Measurements from ENCODE around the gene ITLN1.
"Not testable (repeated sequence)": the region's sequence is repeated elsewhere in the genome, so short reads cannot be mapped to it uniquely, and the experiment has no call there.

The ITLN1 gene

DNA sequence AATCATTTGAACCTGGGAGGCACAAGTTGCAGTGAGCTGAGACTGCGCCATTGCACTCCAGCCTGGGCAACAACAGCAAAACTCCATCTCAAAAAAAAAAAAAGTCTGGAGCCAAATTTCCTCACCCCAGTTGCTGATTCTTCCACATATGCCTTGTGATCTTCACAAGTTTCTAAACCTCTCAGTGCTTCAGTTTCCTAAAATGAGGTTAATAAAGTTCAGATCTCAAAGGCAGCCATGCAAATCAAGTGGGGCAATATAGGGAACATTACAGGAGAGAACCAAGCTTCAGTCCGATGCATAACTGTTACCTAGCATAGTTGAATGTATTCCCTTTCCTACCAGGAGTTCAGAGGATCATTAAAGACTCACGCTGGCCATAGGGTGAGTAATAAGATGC lies 4.8 kb downstream of the ITLN1 start:
- Histone ChIP-seq H3K9me3 (ENCODE audit: insufficient read depth, low read length) (no peaks in the 10 kb centered on the region), H3K4me1 (ENCODE audit: insufficient read depth, insufficient read length) (peaks cover 3% of the 10 kb centered on the region), H3K27me3 (ENCODE audit: insufficient read depth, insufficient read length) (no peaks in the 10 kb centered on the region), H3K9ac (ENCODE audit: insufficient read length, low read depth) (no peak overlapping the region), H3K36me3 (ENCODE audit: insufficient read depth, insufficient read length, low read length) (no peaks in the 10 kb centered on the region), H3K4me3 (ENCODE audit: insufficient read length, low read depth) (no peak overlapping the region)
- no peak for DNase-seq (ENCODE audit: low read depth, low spot score)
- TF ChIP-seq YY1 (IDR thresholded peaks at IDR 0.05; ENCODE audit: insufficient read depth, insufficient read length) (no peak), SUZ12 (IDR thresholded peaks at IDR 0.05; ENCODE audit: extremely low read depth, insufficient read depth, insufficient read length) (no peak), ZNF274 (IDR thresholded peaks at IDR 0.05; ENCODE audit: low read depth, low read length) (no peak)

DNA sequence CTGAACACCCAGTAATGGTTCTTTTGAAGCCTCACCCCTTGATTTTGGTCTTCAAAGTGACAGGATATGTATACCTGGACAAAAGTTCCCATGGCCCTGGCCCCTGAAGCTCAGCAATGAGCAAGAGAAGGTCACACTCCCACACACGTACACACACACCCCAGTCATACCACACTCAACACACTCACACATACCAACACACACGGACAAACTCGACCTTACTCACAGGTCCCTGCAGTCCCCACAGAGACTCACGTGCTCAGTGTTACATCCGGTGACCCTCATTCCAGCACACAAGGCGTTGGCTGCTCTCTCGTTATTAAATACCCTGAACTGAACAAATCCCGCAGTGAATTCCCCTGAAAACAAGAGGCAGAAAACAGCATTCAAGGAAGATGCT lies 5.9 kb downstream of the ITLN1 start:
- Histone ChIP-seq H3K4me1 (ENCODE audit: insufficient read depth, insufficient read length) (no peaks in the 10 kb centered on the region), H3K4me3 (ENCODE audit: insufficient read length, low read depth) (no peak overlapping the region), H3K36me3 (ENCODE audit: insufficient read depth, insufficient read length, low read length) (no peaks in the 10 kb centered on the region), H3K9ac (ENCODE audit: insufficient read length, low read depth) (no peak overlapping the region), H3K27me3 (ENCODE audit: insufficient read depth, insufficient read length) (no peaks in the 10 kb centered on the region), H3K9me3 (ENCODE audit: insufficient read depth, low read length) (no peaks in the 10 kb centered on the region)
- no peak for DNase-seq (ENCODE audit: low read depth, low spot score)
- TF ChIP-seq YY1 (IDR thresholded peaks at IDR 0.05; ENCODE audit: insufficient read depth, insufficient read length) (no peak), SUZ12 (IDR thresholded peaks at IDR 0.05; ENCODE audit: extremely low read depth, insufficient read depth, insufficient read length) (no peak), ZNF274 (IDR thresholded peaks at IDR 0.05; ENCODE audit: low read depth, low read length) (no peak)

DNA sequence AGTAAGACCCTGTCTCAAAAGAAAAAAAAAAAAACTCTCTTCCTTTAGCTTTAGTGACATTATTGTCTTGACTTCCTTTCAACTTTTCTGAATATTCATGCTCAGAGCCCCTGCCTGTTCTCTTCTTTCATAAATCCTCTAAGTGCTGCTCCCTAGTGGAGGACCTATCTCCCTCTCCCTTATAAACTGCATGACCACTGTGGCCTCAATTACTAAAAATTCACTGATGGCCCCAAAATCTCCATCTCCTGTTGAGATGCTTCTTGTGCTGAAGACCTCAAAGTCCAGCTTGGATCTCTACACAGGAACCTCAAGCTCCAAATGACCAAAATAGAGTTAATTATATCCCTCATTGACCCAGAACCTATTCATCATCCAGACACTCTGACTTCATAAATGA lies 7.8 kb downstream of the ITLN1 start:
- no peaks in the 10 kb centered on the region for H3K9me3 ChIP-seq (ENCODE audit: insufficient read depth, low read length)

DNA sequence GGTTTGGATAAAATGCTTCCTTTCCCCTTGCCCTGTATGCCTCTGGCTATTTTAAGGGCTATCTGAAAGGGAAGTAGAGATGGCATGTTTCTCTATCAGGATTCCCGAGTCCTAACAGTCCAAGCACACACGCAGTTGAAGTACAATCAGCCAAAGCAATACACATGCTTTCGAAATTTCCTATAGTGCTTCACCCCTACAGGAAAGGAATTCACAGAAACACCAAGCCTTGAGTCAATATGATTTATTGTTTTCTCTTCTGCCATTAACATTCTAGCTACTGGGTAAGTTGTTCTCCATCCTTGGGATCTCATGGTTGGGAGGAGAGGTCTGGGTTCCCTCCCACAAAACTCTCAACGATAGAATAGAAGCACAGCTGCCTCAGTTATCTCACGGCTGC lies 8.7 kb downstream of the ITLN1 start:
- no peaks in the 10 kb centered on the region for H3K27me3 ChIP-seq (ENCODE audit: insufficient read depth, insufficient read length)
- H3K9me3 ChIP-seq (ENCODE audit: insufficient read depth, low read length), result no peaks in the 10 kb centered on the region
- no peak for TF ChIP-seq SUZ12 (IDR thresholded peaks at IDR 0.05; ENCODE audit: extremely low read depth, insufficient read depth, insufficient read length)
- no peak for TF ChIP-seq ZNF274 (IDR thresholded peaks at IDR 0.05; ENCODE audit: low read depth, low read length)
- TF ChIP-seq YY1 (IDR thresholded peaks at IDR 0.05; ENCODE audit: insufficient read depth, insufficient read length), result no peak

More for the DNA sequence above, 7.8 kb downstream of the ITLN1 start:
- H3K36me3 ChIP-seq (ENCODE audit: insufficient read depth, insufficient read length, low read length), result no peaks in the 10 kb centered on the region
- no peaks in the 10 kb centered on the region for H3K4me1 ChIP-seq (ENCODE audit: insufficient read depth, insufficient read length)
- no peaks in the 10 kb centered on the region for H3K27me3 ChIP-seq (ENCODE audit: insufficient read depth, insufficient read length)
- no peak for DNase-seq (ENCODE audit: low read depth, low spot score)
- no peak overlapping the region for H3K4me3 ChIP-seq (ENCODE audit: insufficient read length, low read depth)
- TF ChIP-seq YY1 (IDR thresholded peaks at IDR 0.05; ENCODE audit: insufficient read depth, insufficient read length), result no peak
- TF ChIP-seq SUZ12 (IDR thresholded peaks at IDR 0.05; ENCODE audit: extremely low read depth, insufficient read depth, insufficient read length), result no peak
- no peak for TF ChIP-seq ZNF274 (IDR thresholded peaks at IDR 0.05; ENCODE audit: low read depth, low read length)
- no peak overlapping the region for H3K9ac ChIP-seq (ENCODE audit: insufficient read length, low read depth)

DNA sequence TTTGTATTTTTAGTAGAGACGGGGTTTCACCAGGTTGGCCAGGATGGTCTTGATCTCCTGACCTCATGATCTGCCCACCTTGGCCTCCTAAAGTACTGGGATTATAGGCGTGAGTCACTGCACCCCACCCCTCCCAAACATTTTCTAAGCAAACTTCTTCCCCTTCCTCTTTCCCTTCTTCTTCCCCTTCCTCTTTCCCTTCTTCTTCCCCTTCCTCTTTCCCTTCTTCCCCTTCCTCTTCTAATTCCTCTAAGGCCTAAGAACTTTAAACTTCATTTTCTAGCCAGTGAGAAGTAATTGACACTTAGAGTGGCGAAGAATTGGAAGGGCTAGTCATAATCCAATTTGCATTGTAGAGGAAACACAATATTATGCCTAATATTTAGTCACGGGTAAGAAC lies 9.4 kb downstream of the ITLN1 start:
- H3K9ac ChIP-seq (ENCODE audit: insufficient read length, low read depth); H3K4me3 ChIP-seq (ENCODE audit: insufficient read length, low read depth); H3K4me1 ChIP-seq (ENCODE audit: insufficient read depth, insufficient read length); H3K9me3 ChIP-seq (ENCODE audit: insufficient read depth, low read length); DNase-seq (ENCODE audit: low read depth, low spot score); H3K36me3 ChIP-seq (ENCODE audit: insufficient read depth, insufficient read length, low read length); H3K27me3 ChIP-seq (ENCODE audit: insufficient read depth, insufficient read length): not testable (repeated sequence)

More for the DNA sequence above, 8.7 kb downstream of the ITLN1 start:
- no peak overlapping the region for H3K4me3 ChIP-seq (ENCODE audit: insufficient read length, low read depth)
- H3K9ac ChIP-seq (ENCODE audit: insufficient read length, low read depth), result no peak overlapping the region
- no peak for DNase-seq (ENCODE audit: low read depth, low spot score)
- H3K36me3 ChIP-seq (ENCODE audit: insufficient read depth, insufficient read length, low read length), result no peaks in the 10 kb centered on the region
- no peaks in the 10 kb centered on the region for H3K4me1 ChIP-seq (ENCODE audit: insufficient read depth, insufficient read length)

DNA sequence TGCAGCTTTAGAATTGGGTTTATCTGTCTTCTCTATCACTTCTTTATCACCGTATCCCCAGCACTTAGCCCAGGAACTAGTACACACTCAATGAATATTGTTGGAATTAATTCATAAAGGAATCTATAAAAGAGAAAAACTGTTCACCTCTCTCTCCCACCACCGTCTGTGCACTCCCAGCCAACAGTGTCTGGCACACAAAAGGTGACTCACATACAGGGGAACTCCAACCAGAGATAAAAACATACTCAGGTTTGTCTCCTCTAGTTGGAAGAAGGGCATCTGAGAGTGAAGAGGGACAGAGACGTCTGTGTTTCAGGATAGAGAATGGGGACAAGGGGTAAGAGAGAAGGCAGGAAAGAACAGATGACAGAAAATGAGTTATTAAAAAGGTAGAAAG lies 10.0 kb downstream of the ITLN1 start:
- no peaks in the 10 kb centered on the region for H3K36me3 ChIP-seq (ENCODE audit: insufficient read depth, insufficient read length, low read length)
- no peak overlapping the region for H3K9ac ChIP-seq (ENCODE audit: insufficient read length, low read depth)
- no peaks in the 10 kb centered on the region for H3K27me3 ChIP-seq (ENCODE audit: insufficient read depth, insufficient read length)
- no peaks in the 10 kb centered on the region for H3K4me1 ChIP-seq (ENCODE audit: insufficient read depth, insufficient read length)
- H3K9me3 ChIP-seq (ENCODE audit: insufficient read depth, low read length), result no peaks in the 10 kb centered on the region
- DNase-seq (ENCODE audit: low read depth, low spot score), result no peak
- TF ChIP-seq YY1 (IDR thresholded peaks at IDR 0.05; ENCODE audit: insufficient read depth, insufficient read length), result no peak
- no peak for TF ChIP-seq ZNF274 (IDR thresholded peaks at IDR 0.05; ENCODE audit: low read depth, low read length)
- TF ChIP-seq SUZ12 (IDR thresholded peaks at IDR 0.05; ENCODE audit: extremely low read depth, insufficient read depth, insufficient read length), result no peak
- H3K4me3 ChIP-seq (ENCODE audit: insufficient read length, low read depth), result no peak overlapping the region

DNA sequence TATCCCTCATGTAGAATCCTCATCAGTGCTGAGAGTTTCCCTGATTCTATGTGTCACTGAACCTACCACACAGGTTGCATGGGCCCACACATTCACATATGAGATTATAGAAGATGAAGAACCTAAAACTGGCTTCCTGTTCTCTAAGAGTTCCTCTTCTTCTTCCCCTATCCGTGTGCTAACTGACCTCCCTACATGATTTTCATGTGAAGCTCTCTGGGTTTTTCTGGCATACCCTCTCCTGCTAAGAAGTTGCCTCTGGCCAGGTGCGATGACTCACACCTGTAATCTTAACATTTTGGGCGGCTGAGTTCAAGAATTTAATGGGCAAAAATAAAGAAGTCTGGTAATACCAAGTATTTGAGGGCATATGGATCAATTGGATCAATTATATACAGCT lies 16.8 kb downstream of the ITLN1 start:
- no peak for DNase-seq (ENCODE audit: low read depth, low spot score)
- no peaks in the 10 kb centered on the region for H3K27me3 ChIP-seq (ENCODE audit: insufficient read depth, insufficient read length)
- no peaks in the 10 kb centered on the region for H3K4me1 ChIP-seq (ENCODE audit: insufficient read depth, insufficient read length)
- TF ChIP-seq SUZ12 (IDR thresholded peaks at IDR 0.05; ENCODE audit: extremely low read depth, insufficient read depth, insufficient read length) (no peak), YY1 (IDR thresholded peaks at IDR 0.05; ENCODE audit: insufficient read depth, insufficient read length) (no peak), ZNF274 (IDR thresholded peaks at IDR 0.05; ENCODE audit: low read depth, low read length) (no peak)
- no peak overlapping the region for H3K9ac ChIP-seq (ENCODE audit: insufficient read length, low read depth)
- no peak overlapping the region for H3K4me3 ChIP-seq (ENCODE audit: insufficient read length, low read depth)
- no peaks in the 10 kb centered on the region for H3K36me3 ChIP-seq (ENCODE audit: insufficient read depth, insufficient read length, low read length)
- no peaks in the 10 kb centered on the region; the same call in 1 of the 2 replicates for H3K9me3 ChIP-seq (ENCODE audit: insufficient read depth, low read length)

DNA sequence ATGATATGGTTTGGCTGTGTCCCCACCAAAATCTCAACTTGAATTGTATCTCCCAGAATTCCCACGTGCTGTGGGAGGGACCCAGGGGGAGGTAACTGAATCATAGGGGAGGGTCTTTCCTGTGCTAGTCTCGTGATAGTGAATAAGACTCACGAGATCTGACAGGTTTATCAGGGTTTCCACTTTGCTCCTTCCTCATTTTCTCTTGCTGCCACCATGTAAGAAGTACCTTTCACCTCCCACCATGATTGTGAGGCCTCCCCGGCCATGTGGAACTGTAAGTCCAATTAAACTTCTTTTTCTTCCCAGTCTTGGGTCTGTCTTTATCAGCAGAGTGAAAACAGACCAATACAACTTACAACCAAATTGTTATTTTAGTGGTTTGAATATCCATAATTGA lies 17.3 kb downstream of the ITLN1 start:
- not testable (repeated sequence) for H3K4me3 ChIP-seq (ENCODE audit: insufficient read length, low read depth); H3K4me1 ChIP-seq (ENCODE audit: insufficient read depth, insufficient read length); H3K9me3 ChIP-seq (ENCODE audit: insufficient read depth, low read length); H3K27me3 ChIP-seq (ENCODE audit: insufficient read depth, insufficient read length); H3K9ac ChIP-seq (ENCODE audit: insufficient read length, low read depth); H3K36me3 ChIP-seq (ENCODE audit: insufficient read depth, insufficient read length, low read length); DNase-seq (ENCODE audit: low read depth, low spot score)

Data from NT2/D1 (cell line).